Measurements from ENCODE around the gene MAP3K15. TPM values are rescaled to one million over a fixed set of nuclear protein-coding genes. Genes with fewer than 3 reads are reported as not detected.

MAP3K15 gene
- total and polyA plus RNA-seq, 2 experiments from 2014 or later = not detected

- Histone ChIP-seq H3F3A (ENCODE audit: insufficient read depth) (no peaks in the 10 kb centered on the region), H3K79me2 (ENCODE audit: insufficient read depth) (no peaks in the 10 kb centered on the region), H2AFZ (no peak overlapping the region), H3K4me1 (ENCODE audit: insufficient read depth) (no peaks in the 10 kb centered on the region), H3K9me3 (ENCODE audit: low read depth) (no peaks in the 10 kb centered on the region), H3K27ac (no peak overlapping the region), H3K4me2 (ENCODE audit: unreplicated experiment) (no peak overlapping the region), H3K9me2 (ENCODE audit: insufficient read depth) (no peaks in the 10 kb centered on the region), H3K4me3 (no peak overlapping the region), H3K36me3 (ENCODE audit: low read depth) (no peaks in the 10 kb centered on the region), H4K20me1 (ENCODE audit: insufficient read depth) (no peaks in the 10 kb centered on the region), H3K9ac (no peak overlapping the region), H3K27me3 (replicated peaks; ENCODE audit: insufficient read depth) (no peaks in the 10 kb centered on the region)
- TF ChIP-seq EZH2phosphoT487 (IDR thresholded peaks at IDR 0.05; ENCODE audit: insufficient read depth, low read depth) (no peak), EZH2 (IDR thresholded peaks at IDR 0.05; ENCODE audit: insufficient read depth, poor library complexity, severe bottlenecking) (no peak)
- in situ Hi-C loops (cut with MboI) = no loop called here
- no peak for DNase-seq
- WGBS, 2 experiments (ENCODE audit: low coverage in 1 of 2, low lambda C conversion rate in 2 of 2, missing lambda C conversion rate in 2 of 2) = 88 to 97% methylated on average over 2 of the region's 2 CpGs
These were observed 188.7 kb downstream of the MAP3K15 start for GRCh38 chrX:19326567-19326966.

Small RNA genes within 50 kb of the gene (small RNA-seq; reads per million reads assigned to genes)
- not detected for gene RF00019 (ENCODE audit: low read depth, low replicate concordance)

Other genes starting within 250 kb of the MAP3K15 start
- 31.0 and 44.3 TPM in 2 replicates for gene PDHA1, start 171.6 kb downstream of the MAP3K15 start, total RNA-seq (2014; rRNA removed; shearing (Covaris generic))
- 130 and 142 TPM in 2 replicates for gene PDHA1, start 171.6 kb downstream of the MAP3K15 start, polyA plus RNA-seq (2016; fragmentation: Nextera tagmentation; extraction: Ambion mirVana)

All from GM23248 (cell line).